Neural cell (in vitro differentiated cells): ENCODE data around the gene TFE3. TPM values are rescaled to one million over a fixed set of nuclear protein-coding genes. Genes with fewer than 3 reads are reported as not detected.

Source experiments
- H2AFZ ChIP-seq: fragments of 200-600, 300-800 bp; sonication (generic), shearing (Covaris generic); 2 replicates; pipeline ENCODE4 v1.6.0; 2014; ENCODE audit warnings: low read depth, mild to moderate bottlenecking, antibody characterized with exemption, low read length, moderate library complexity
- H3F3A ChIP-seq: fragments of 200-600 bp; shearing (Covaris generic); 2 replicates; pipeline ENCODE4 v1.6.1; 2016; ENCODE audit warnings: mild to moderate bottlenecking, moderate library complexity, mixed read lengths, antibody characterized with exemption, low read length; ENCODE audit not compliant: insufficient read depth, poor library complexity, severe bottlenecking
- H3K27ac ChIP-seq: fragments of 200-600, 300-800 bp; sonication (generic), shearing (Covaris generic); 2 replicates; pipeline ENCODE4 v1.5.1; 2014; ENCODE audit warnings: mild to moderate bottlenecking, low read length, moderate library complexity
- H3K27me3 ChIP-seq: fragments of 300-800, 200-600 bp; sonication (generic), shearing (Covaris generic); 2 replicates; pipeline ENCODE4 v1.6.0; 2014; ENCODE audit warnings: mild to moderate bottlenecking, low read depth, low read length, moderate library complexity; ENCODE audit not compliant: insufficient read depth
- H3K36me3 ChIP-seq: fragments of 300-800, 200-600 bp; sonication (generic), shearing (Covaris generic); 2 replicates; pipeline ENCODE4 v1.5.1; 2014; ENCODE audit warnings: mild to moderate bottlenecking, antibody characterized with exemption, low read length, moderate library complexity; ENCODE audit not compliant: insufficient read depth
- H3K4me2 ChIP-seq: fragments of 300-800, 200-600 bp; sonication (generic), shearing (Covaris generic); 2 replicates; pipeline ENCODE4 v1.6.0; 2014; ENCODE audit warnings: mild to moderate bottlenecking, low read length
- H3K4me3 ChIP-seq: fragments of 300-800, 200-600 bp; sonication (generic), shearing (Covaris generic); 2 replicates; pipeline ENCODE4 v1.5.1; 2014; ENCODE audit warnings: mild to moderate bottlenecking, low read length, moderate library complexity
- H3K79me2 ChIP-seq: fragments of 200-600 bp; shearing (Covaris generic); replicated peaks from 2 replicates; pipeline ENCODE4 v1.6.0; 2014; ENCODE audit warnings: mild to moderate bottlenecking, low read length, moderate library complexity; ENCODE audit not compliant: insufficient read depth
- H3K9ac ChIP-seq: fragments of 300-800, 200-600 bp; sonication (generic), shearing (Covaris generic); 2 replicates; pipeline ENCODE4 v1.6.1; 2016; ENCODE audit warnings: mild to moderate bottlenecking, low read length, mixed read lengths
- H3K9me2 ChIP-seq: fragments of 200-600 bp; shearing (Covaris generic); 2 replicates; pipeline ENCODE4 v1.6.1; 2016; ENCODE audit warnings: mild to moderate bottlenecking, low read length, mixed read lengths; ENCODE audit not compliant: insufficient read depth
- H3K9me3 ChIP-seq: fragments of 200-600, 300-800 bp; sonication (generic), shearing (Covaris generic); 2 replicates; pipeline ENCODE4 v1.6.1; 2016; ENCODE audit warnings: mild to moderate bottlenecking, mixed run types, low read length, moderate library complexity, mixed read lengths
- H4K20me1 ChIP-seq: fragments of 200-600 bp; shearing (Covaris generic); 2 replicates; pipeline ENCODE4 v1.6.1; 2016; ENCODE audit warnings: mild to moderate bottlenecking, mixed run types; ENCODE audit not compliant: insufficient read depth
- EP300 ChIP-seq: fragments of 450-650 bp; conservative IDR thresholded peaks from 2 replicates; pipeline ENCODE4 v1.6.1; 2014; ENCODE audit warnings: antibody characterized with exemption, mild to moderate bottlenecking, moderate library complexity; ENCODE audit not compliant: poor library complexity, severe bottlenecking
- EZH2 ChIP-seq: fragments of 200-600, 300-800 bp; shearing (Covaris generic), sonication (generic); IDR thresholded peaks from 2 replicates; pipeline ENCODE4 v1.6.1; 2014; ENCODE audit warnings: antibody characterized with exemption, low read length, borderline replicate concordance, mild to moderate bottlenecking; ENCODE audit not compliant: insufficient read depth, poor library complexity, severe bottlenecking
- MXI1 ChIP-seq: fragments of 450-650 bp; conservative IDR thresholded peaks from 2 replicates; pipeline ENCODE4 v1.6.1; 2014; ENCODE audit warnings: antibody characterized with exemption, mild to moderate bottlenecking; ENCODE audit not compliant: poor library complexity, severe bottlenecking
- POLR2AphosphoS5 ChIP-seq: IDR thresholded peaks from 2 replicates; pipeline ENCODE4 v1.6.1; 2012
- RAD21 ChIP-seq: fragments of 450-650 bp; conservative IDR thresholded peaks from 2 replicates; pipeline ENCODE4 v1.6.1; 2014; ENCODE audit warnings: antibody characterized with exemption, mild to moderate bottlenecking, moderate library complexity
- SMC3 ChIP-seq: fragments of 450-650 bp; conservative IDR thresholded peaks from 2 replicates; pipeline ENCODE4 v1.6.1; 2014; ENCODE audit warnings: antibody characterized with exemption, mild to moderate bottlenecking, moderate library complexity; ENCODE audit not compliant: poor library complexity
- TAF1 ChIP-seq: IDR thresholded peaks from 2 replicates; pipeline ENCODE4 v1.6.1; 2012; ENCODE audit warnings: low read depth
- polyA plus RNA-seq: library from polyadenylated mRNA; depleted of rRNA; stranded (reverse); fragments of >200 nt; gene quantifications from 2 replicates; pipeline ENCODE4 v1.2.3, GENCODE V29; 2014
- TF ChIP-seq, protein P1 (sequence below): IDR thresholded peaks from 2 replicates; pipeline ENCODE4 v1.6.1; 2012; ENCODE audit warnings: borderline replicate concordance
- TF ChIP-seq, protein P2 (sequence below): fragments of 450-650 bp; IDR thresholded peaks from 2 replicates; pipeline ENCODE4 v1.5.1; 2014; ENCODE audit warnings: antibody characterized with exemption, mild to moderate bottlenecking, moderate library complexity; ENCODE audit not compliant: poor library complexity, severe bottlenecking

Gene TFE3
- polyA plus RNA-seq, 1 donor from 2014 or later, result 8.9 TPM

DNA sequence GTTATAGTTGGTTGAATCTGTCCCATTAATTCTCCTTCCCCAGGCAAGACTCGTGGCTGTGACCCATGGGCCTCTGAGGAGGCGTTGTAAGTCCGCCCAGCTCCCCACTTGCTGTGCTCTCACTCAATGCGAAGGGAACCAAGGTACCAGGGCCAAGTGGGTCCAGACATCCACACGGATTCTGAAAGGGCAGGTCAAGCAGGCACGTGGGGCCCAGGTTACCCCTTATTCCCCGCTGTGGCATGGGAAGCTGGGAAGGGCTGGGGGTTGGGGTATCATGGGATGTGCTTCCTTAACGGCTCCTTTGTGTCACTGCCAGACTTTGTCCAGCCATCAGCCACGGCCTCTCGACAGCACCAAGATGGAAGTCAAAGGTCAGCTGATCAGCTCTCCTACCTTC lies 18.8 kb upstream of the TFE3 start:
- H3F3A ChIP-seq, result no peaks in the 10 kb centered on the region
- H3K9me2 ChIP-seq, result no peaks in the 10 kb centered on the region
- H3K4me3 ChIP-seq, result no peak overlapping the region
- H3K4me2 ChIP-seq, result no peak overlapping the region
- TF ChIP-seq, protein P1, sequence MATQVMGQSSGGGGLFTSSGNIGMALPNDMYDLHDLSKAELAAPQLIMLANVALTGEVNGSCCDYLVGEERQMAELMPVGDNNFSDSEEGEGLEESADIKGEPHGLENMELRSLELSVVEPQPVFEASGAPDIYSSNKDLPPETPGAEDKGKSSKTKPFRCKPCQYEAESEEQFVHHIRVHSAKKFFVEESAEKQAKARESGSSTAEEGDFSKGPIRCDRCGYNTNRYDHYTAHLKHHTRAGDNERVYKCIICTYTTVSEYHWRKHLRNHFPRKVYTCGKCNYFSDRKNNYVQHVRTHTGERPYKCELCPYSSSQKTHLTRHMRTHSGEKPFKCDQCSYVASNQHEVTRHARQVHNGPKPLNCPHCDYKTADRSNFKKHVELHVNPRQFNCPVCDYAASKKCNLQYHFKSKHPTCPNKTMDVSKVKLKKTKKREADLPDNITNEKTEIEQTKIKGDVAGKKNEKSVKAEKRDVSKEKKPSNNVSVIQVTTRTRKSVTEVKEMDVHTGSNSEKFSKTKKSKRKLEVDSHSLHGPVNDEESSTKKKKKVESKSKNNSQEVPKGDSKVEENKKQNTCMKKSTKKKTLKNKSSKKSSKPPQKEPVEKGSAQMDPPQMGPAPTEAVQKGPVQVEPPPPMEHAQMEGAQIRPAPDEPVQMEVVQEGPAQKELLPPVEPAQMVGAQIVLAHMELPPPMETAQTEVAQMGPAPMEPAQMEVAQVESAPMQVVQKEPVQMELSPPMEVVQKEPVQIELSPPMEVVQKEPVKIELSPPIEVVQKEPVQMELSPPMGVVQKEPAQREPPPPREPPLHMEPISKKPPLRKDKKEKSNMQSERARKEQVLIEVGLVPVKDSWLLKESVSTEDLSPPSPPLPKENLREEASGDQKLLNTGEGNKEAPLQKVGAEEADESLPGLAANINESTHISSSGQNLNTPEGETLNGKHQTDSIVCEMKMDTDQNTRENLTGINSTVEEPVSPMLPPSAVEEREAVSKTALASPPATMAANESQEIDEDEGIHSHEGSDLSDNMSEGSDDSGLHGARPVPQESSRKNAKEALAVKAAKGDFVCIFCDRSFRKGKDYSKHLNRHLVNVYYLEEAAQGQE, result no peak
- no peak for TF ChIP-seq SMC3
- TF ChIP-seq EP300, result no peak
- TF ChIP-seq, protein P2, sequence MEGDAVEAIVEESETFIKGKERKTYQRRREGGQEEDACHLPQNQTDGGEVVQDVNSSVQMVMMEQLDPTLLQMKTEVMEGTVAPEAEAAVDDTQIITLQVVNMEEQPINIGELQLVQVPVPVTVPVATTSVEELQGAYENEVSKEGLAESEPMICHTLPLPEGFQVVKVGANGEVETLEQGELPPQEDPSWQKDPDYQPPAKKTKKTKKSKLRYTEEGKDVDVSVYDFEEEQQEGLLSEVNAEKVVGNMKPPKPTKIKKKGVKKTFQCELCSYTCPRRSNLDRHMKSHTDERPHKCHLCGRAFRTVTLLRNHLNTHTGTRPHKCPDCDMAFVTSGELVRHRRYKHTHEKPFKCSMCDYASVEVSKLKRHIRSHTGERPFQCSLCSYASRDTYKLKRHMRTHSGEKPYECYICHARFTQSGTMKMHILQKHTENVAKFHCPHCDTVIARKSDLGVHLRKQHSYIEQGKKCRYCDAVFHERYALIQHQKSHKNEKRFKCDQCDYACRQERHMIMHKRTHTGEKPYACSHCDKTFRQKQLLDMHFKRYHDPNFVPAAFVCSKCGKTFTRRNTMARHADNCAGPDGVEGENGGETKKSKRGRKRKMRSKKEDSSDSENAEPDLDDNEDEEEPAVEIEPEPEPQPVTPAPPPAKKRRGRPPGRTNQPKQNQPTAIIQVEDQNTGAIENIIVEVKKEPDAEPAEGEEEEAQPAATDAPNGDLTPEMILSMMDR, result no peak
- no peak for TF ChIP-seq TAF1
- TF ChIP-seq RAD21, result no peak
- no peak for TF ChIP-seq POLR2AphosphoS5
- no peak for TF ChIP-seq EZH2
- no peak for TF ChIP-seq MXI1
- no peaks in the 10 kb centered on the region for H3K79me2 ChIP-seq
- no peaks in the 10 kb centered on the region for H3K27me3 ChIP-seq
- no peaks in the 10 kb centered on the region for H4K20me1 ChIP-seq
- no peaks in the 10 kb centered on the region for H3K36me3 ChIP-seq
- no peak overlapping the region for H2AFZ ChIP-seq
- H3K9me3 ChIP-seq, result no peaks in the 10 kb centered on the region
- no peak overlapping the region for H3K27ac ChIP-seq
- H3K9ac ChIP-seq, result no peak overlapping the region

DNA sequence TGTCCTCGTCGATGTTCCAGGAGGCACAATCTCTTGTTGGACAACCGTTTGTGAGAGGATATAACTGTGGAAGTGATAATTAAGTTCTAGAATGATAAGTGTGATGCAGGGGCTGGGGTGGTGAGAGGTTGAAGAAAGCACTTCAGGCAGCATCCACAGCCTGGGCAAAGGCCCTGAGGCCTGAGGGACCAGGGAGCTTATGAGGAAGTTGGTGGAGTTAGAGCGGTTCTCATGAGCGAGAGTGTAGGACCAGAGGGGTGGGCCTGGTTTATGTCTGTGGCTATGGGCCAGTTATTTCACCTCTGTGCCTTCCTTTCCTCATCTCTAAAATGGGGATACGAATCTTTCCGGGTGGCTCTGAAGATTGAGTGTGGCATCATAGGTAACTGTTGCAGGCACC lies 18.3 kb upstream of the TFE3 start:
- TF ChIP-seq EP300 (no peak), EZH2 (no peak), SMC3 (no peak), RAD21 (no peak), POLR2AphosphoS5 (no peak), MXI1 (no peak), TAF1 (no peak)
- TF ChIP-seq, protein P1, result no peak
- TF ChIP-seq, protein P2, result no peak
- H3F3A ChIP-seq, result no peaks in the 10 kb centered on the region
- no peaks in the 10 kb centered on the region for H3K79me2 ChIP-seq
- H3K27me3 ChIP-seq, result no peaks in the 10 kb centered on the region
- no peak overlapping the region for H3K4me3 ChIP-seq
- H3K36me3 ChIP-seq, result no peaks in the 10 kb centered on the region
- H3K9me2 ChIP-seq, result no peaks in the 10 kb centered on the region
- H3K27ac ChIP-seq, result no peak overlapping the region
- H3K9me3 ChIP-seq, result no peaks in the 10 kb centered on the region
- no peak overlapping the region for H3K4me2 ChIP-seq
- H4K20me1 ChIP-seq, result no peaks in the 10 kb centered on the region
- no peak overlapping the region for H2AFZ ChIP-seq
- H3K9ac ChIP-seq, result no peak overlapping the region
